Neuron (in vitro differentiated cells): ENCODE results near the gene NYNRIN.
"Not testable (repeated sequence)": the region's sequence is repeated elsewhere in the genome, so short reads cannot be mapped to it uniquely, and the experiment has no call there.

Source experiments
- H2AFZ ChIP-seq: one replicate; pipeline ENCODE4 v1.6.1; 2013; ENCODE audit warnings: low read depth, mild to moderate bottlenecking, inconsistent platforms, low read length, moderate library complexity
- H3K27me3 ChIP-seq: one replicate; pipeline ENCODE4 v1.6.1; 2013; ENCODE audit warnings: low read length; ENCODE audit not compliant: insufficient read depth
- H3K36me3 ChIP-seq: one replicate; pipeline ENCODE4 v1.6.1; 2013; ENCODE audit warnings: low read length; ENCODE audit not compliant: insufficient read depth
- H3K4me1 ChIP-seq: one replicate; pipeline ENCODE4 v1.6.1; 2013; ENCODE audit warnings: low read length; ENCODE audit not compliant: insufficient read depth
- H3K4me3 ChIP-seq: 2 replicates; pipeline ENCODE4 v1.5.1; 2013; ENCODE audit warnings: mild to moderate bottlenecking, low read length, moderate library complexity
- H3K9me3 ChIP-seq: one replicate; pipeline ENCODE4 v1.6.1; 2013; ENCODE audit warnings: low read length

The NYNRIN gene

GRCh38 chr14:24365600-24366412 lies 33.0 kb upstream of the NYNRIN start:
- Histone ChIP-seq H3K36me3 (no peaks in the 10 kb centered on the region), H3K9me3 (no peaks in the 10 kb centered on the region), H3K4me3 (peak overlapping the region; percentile 83), H2AFZ (peak overlapping the region; percentile 70), H3K27me3 (peaks cover 6% of the 10 kb centered on the region), H3K4me1 (peaks cover 13% of the 10 kb centered on the region)

- H3K4me3 ChIP-seq = peak overlapping the region; percentile 83
- H3K27me3 ChIP-seq = peaks cover 6% of the 10 kb centered on the region
- H3K9me3 ChIP-seq = no peaks in the 10 kb centered on the region
- H3K36me3 ChIP-seq = peaks cover 2% of the 10 kb centered on the region
- H3K4me1 ChIP-seq = peaks cover 13% of the 10 kb centered on the region
- H2AFZ ChIP-seq = peak overlapping the region; percentile 95
Measured at GRCh38 chr14:24366413-24366720, 32.4 kb upstream of the NYNRIN start.

DNA sequence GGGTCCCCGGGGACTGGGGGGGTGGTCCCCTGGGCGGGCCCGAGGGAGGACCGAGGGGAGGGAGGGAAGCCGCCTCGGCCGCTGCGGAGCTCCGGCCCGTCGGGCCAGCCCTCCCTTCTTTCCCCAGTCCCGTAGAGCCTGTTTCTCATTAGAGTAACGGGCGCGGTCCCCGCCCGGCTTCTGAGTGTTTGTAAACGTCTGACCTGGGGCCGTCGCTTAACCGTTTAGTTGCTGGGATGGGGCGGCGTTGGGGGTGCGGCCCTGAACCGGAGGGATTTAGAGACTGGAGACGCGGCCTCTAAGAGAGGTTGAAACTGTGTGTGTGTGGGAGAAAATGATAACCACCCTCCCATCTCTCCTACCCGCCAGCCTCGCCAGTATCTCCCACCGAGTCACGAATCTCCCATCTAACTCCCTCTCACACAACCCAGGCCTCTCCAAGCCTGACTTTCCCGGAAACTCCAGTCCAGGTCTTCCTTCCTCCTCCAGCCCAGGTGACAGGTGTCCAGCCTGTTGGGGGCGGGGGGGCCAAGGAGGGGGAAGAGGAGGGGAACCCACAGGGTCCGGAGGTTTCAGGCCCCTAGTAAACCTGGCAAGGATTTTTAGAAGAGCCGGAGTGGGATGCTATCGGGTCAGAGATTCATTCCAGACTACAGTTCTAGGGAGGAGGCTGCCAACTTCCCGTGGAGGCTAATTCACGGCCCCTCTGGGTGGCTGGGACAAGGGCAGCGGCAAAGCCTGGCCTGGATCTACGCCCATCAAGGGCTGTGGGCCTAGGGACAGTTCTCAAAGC lies 31.9 kb upstream of the NYNRIN start:
- peak overlapping the region; percentile 95 for H2AFZ ChIP-seq
- H3K36me3 ChIP-seq = peaks cover 3% of the 10 kb centered on the region
- H3K4me3 ChIP-seq = peak overlapping the region; percentile 83
- H3K27me3 ChIP-seq = peaks cover 4% of the 10 kb centered on the region
- H3K9me3 ChIP-seq = no peaks in the 10 kb centered on the region
- H3K4me1 ChIP-seq = peaks cover 13% of the 10 kb centered on the region

DNA sequence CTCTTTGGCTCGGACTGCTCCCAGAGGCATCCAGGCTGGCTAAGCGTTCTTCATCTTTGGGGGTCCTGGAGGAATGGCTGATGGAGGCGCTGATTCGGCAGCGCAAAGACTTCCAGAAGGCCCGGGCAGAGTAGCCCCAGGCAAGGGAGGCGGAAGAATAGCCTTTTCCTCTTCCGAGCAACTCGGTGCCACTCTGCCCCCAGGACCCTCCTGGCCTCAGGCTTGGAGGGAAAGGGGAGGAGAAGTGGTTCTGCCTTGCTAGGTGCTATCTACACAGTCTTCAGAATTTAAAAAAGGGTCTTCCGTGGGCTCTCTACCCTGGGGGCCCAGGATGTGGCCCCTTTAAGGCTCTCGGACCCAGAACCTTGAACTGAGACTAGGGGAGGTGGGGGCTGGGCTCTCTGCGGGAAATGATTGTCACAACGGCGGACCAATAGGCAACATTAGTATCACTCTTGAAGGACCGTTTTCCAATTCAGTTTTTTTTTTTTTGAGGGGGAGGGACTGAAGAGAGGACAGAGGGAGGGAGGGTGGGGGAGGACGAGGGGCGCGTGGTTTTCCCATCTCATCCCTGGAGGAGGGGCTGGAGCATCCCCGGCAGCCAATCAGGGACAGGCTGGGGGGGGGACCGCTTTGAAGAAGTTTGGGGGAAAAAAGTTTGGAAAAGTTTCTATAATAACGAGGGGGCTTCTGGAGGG lies 31.1 kb upstream of the NYNRIN start, which contains the start of gene NFATC4:
NFATC4 (plus strand) TSS at position 671 of the 698 bp plus-strand sequence. CDS start 157 bp downstream, outside the sequence.
- Histone ChIP-seq H3K36me3 (peaks cover 9% of the 10 kb centered on the region), H3K4me1 (peaks cover 13% of the 10 kb centered on the region), H3K27me3 (no peaks in the 10 kb centered on the region), H3K9me3 (no peaks in the 10 kb centered on the region), H3K4me3 (peak within 1 kb of the TSS; percentile 83), H2AFZ (peak within 1 kb of the TSS; percentile 95)

- Histone ChIP-seq H3K4me1 (peaks cover 13% of the 10 kb centered on the region), H3K4me3 (peak overlapping the region; percentile 83), H2AFZ (peak overlapping the region; percentile 85), H3K9me3 (no peaks in the 10 kb centered on the region), H3K27me3 (no peaks in the 10 kb centered on the region), H3K36me3 (peaks cover 14% of the 10 kb centered on the region)
Measured at GRCh38 chr14:24368212-24368561, 30.6 kb upstream of the NYNRIN start.

DNA sequence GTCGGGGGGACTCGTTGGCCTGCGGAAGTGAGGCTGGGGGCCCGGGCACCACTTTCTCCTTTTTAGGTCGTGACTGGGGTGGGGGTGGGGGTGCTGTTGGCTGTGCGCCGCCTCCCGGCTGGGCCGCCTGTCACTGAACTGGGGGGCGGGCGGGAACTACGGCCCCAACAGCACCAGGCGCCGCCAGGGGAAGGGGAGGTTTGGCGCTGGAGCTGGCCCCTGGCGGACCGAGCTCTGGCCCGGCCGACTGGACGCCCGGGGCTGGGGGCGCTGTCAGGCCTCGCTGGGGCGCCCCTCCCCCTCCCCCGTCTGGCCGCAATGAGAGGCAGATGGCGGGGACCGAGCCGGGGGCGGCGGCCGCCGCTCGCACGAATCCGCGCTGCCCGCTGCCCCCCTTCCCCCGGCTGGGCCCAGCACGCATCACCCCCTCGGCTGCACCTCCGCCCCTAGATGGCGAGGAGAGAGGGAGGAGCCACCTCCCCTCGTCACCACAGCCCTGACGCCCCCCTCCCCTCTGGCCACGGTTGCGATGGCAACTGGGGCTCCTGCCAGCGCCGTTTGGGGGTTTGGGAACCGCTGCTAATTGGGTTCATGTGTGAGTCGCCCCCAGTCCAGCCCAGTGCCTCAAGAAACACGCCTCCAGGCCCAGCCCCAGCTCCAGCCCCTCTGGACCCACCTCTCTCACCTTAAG lies 30.1 kb upstream of the NYNRIN start:
- peaks cover 13% of the 10 kb centered on the region for H3K4me1 ChIP-seq
- H3K27me3 ChIP-seq = no peaks in the 10 kb centered on the region
- no peaks in the 10 kb centered on the region for H3K9me3 ChIP-seq
- H3K4me3 ChIP-seq = peak overlapping the region; percentile 83
- H2AFZ ChIP-seq = peak overlapping the region; percentile 85
- H3K36me3 ChIP-seq = peaks cover 19% of the 10 kb centered on the region

DNA sequence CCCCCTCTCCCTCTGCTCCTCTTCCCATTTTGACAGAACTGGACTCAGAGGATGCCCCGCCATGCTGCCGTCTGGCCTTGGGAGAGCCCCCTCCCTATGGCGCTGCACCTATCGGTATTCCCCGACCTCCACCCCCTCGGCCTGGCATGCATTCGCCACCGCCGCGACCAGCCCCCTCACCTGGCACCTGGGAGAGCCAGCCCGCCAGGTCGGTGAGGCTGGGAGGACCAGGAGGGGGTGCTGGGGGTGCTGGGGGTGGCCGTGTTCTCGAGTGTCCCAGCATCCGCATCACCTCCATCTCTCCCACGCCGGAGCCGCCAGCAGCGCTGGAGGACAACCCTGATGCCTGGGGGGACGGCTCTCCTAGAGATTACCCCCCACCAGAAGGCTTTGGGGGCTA lies 29.3 kb upstream of the NYNRIN start:
- H3K4me3 ChIP-seq = no peak overlapping the region

DNA sequence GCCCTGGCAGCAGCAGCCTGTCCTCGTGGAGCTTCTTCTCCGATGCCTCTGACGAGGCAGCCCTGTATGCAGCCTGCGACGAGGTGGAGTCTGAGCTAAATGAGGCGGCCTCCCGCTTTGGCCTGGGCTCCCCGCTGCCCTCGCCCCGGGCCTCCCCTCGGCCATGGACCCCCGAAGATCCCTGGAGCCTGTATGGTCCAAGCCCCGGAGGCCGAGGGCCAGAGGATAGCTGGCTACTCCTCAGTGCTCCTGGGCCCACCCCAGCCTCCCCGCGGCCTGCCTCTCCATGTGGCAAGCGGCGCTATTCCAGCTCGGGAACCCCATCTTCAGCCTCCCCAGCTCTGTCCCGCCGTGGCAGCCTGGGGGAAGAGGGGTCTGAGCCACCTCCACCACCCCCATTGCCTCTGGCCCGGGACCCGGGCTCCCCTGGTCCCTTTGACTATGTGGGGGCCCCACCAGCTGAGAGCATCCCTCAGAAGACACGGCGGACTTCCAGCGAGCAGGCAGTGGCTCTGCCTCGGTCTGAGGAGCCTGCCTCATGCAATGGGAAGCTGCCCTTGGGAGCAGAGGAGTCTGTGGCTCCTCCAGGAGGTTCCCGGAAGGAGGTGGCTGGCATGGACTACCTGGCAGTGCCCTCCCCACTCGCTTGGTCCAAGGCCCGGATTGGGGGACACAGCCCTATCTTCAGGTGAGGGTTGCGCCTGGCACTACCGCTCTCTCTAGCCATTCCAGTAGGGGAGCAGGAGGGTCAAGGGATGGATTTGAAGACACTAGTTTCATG lies 28.7 kb upstream of the NYNRIN start:
- Histone ChIP-seq H3K27me3 (no peaks in the 10 kb centered on the region), H3K9me3 (no peaks in the 10 kb centered on the region), H3K4me1 (peaks cover 13% of the 10 kb centered on the region), H3K4me3 (no peak overlapping the region), H3K36me3 (peaks cover 20% of the 10 kb centered on the region), H2AFZ (no peak overlapping the region)

More for the DNA sequence above, 29.3 kb upstream of the NYNRIN start:
- peaks cover 13% of the 10 kb centered on the region for H3K4me1 ChIP-seq
- peaks cover 20% of the 10 kb centered on the region for H3K36me3 ChIP-seq
- no peaks in the 10 kb centered on the region for H3K27me3 ChIP-seq
- H3K9me3 ChIP-seq = no peaks in the 10 kb centered on the region
- H2AFZ ChIP-seq = no peak overlapping the region

DNA sequence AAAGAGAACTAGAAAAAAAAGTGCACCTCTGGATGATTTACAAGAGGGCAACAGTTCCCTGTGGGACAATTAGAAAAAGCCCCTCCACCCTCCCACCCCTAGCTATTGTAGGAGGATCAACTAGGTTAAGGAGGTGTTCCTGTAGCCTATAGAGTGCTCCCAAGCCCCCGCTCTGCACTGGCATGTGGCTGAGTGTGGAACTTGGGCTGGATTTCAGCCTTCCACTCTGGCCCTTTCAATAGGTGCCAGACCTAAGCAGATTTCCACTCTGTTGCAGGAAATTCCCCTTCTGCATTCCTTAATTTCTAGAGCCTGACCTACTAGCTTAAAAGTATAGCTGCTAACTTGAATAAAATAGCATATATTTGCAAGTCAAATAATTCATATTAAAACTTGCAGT lies 28.1 kb upstream of the NYNRIN start:
- Histone ChIP-seq H3K4me3 (no peak overlapping the region), H3K4me1 (peaks cover 12% of the 10 kb centered on the region), H3K36me3 (peaks cover 20% of the 10 kb centered on the region), H3K9me3 (no peaks in the 10 kb centered on the region), H2AFZ (no peak overlapping the region), H3K27me3 (no peaks in the 10 kb centered on the region)

DNA sequence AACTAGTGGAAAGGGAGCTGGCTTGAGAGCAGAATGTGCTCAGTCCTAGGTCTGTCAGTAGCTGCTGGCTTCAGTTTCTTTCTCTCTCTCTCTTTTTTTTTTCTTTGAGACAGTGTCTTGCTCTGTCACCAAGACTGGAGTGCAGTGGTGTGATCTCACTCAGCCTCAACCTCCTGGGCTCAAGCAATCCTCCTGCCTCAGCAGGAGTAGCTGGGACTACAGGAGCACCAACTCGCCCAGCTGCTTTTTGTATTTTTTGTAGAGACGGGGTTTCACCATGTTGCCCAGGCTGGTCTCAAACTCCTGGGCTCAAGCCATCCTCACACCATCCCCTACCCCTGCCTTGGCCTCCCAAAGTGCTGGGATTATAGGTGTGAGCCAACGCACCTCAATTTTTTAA lies 27.2 kb upstream of the NYNRIN start:
- H3K9me3 ChIP-seq, H3K27me3 ChIP-seq, H3K4me3 ChIP-seq, H3K4me1 ChIP-seq, H2AFZ ChIP-seq: not testable (repeated sequence)
- peaks cover 24% of the 10 kb centered on the region for H3K36me3 ChIP-seq

DNA sequence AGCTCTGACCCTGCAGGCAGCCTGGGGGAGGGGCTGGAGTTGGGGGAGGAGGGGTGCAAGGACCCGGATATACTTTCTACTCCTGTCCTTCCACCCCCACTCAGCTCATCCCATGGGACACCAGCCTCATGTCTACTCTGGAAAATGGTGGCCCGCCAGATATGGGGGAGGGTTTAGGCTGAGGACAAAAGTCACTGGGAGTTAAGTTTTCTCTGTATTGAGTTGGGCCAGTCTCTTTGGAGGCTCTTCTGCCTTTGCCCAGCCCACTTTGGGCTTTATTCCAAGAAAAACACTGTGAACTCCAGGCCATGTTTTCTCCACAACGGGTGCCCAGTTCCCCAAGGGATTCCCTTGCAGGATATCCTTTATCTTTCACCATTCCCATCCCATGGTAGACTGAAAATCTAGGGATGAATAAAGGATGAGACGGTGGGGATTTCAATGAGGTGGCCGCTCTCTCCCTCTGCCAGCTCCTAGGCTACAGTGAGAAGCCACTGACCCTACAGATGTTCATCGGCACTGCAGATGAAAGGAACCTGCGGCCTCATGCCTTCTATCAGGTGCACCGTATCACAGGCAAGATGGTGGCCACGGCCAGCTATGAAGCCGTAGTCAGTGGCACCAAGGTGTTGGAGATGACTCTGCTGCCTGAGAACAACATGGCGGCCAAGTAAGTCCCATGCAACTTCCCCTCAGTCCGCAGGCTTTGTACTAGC lies 25.9 kb upstream of the NYNRIN start:
- Histone ChIP-seq H2AFZ (no peak overlapping the region), H3K9me3 (no peaks in the 10 kb centered on the region), H3K4me3 (no peak overlapping the region), H3K27me3 (no peaks in the 10 kb centered on the region), H3K36me3 (peaks cover 30% of the 10 kb centered on the region), H3K4me1 (peaks cover 8% of the 10 kb centered on the region)
